Jurkat, Clone E6-1 (cell line): ENCODE data around the gene ZMYND8.
"Not testable (repeated sequence)": the region's sequence is repeated elsewhere in the genome, so short reads cannot be mapped to it uniquely, and the experiment has no call there.

Experiments used
- DNase-seq: peaks from one replicate; pipeline ENCODE4 v3.0.0-alpha.2; 2011; ENCODE audit warnings: low read depth, low spot score
- H3K4me3 ChIP-seq: 2 replicates; pipeline ENCODE4 v1.5.1; 2011; ENCODE audit warnings: mild to moderate bottlenecking, low read length, control low read depth, moderate library complexity

ZMYND8 gene

DNA sequence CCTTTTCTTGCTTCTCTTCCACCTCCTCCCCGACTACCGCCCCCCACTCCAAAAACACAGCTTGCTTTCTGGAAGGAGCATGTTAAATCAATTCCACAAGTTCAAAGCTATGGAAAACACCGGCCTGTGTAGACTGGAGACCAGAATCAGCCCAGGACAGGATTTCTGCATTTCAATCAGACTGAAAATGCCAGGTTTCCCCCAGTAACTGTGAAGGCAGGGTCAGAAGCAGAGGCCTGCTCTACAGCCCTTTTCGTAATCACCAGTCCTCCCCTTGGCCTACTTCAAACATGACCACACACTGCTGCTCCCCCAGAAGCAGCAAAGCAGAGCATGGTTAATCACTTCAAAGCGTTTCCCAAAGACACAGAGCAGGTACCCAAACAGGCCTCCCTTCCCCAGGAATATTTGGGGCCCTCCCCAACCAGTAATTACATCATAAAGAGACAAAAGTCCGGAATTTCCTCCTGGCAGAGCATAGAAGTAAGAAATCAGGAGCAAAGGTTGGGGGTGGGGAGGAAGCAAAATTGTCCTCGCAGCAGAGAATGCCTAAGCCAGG lies 38.4 kb downstream of the ZMYND8 start:
- DNase-seq: no peak
- H3K4me3 ChIP-seq: no peak overlapping the region

GRCh38 chr20:47317127-47317895 lies 39.2 kb downstream of the ZMYND8 start:
- no peak for DNase-seq
- H3K4me3 ChIP-seq: no peak overlapping the region

DNA sequence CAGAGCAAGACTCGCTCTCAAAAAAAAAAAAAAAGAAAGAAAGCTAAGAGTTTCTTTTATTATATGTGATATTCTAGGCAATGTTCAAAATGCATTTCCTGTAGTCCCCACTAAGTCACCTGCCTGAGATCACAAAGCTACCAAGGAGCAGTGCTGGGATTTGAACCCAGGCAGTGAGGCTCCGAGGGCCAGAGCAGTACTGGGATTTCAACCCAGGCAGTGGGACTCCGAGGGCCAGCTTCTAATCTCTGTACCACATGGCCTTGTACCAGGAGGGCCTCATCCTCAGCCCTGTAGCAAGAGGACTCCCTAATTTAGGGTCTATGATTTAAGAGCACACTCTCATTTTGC lies 39.7 kb downstream of the ZMYND8 start:
- DNase-seq: no peak
- H3K4me3 ChIP-seq: no peak overlapping the region

GRCh38 chr20:47315339-47316056 lies 41.0 kb downstream of the ZMYND8 start:
- no peak for DNase-seq
- no peak overlapping the region for H3K4me3 ChIP-seq

DNA sequence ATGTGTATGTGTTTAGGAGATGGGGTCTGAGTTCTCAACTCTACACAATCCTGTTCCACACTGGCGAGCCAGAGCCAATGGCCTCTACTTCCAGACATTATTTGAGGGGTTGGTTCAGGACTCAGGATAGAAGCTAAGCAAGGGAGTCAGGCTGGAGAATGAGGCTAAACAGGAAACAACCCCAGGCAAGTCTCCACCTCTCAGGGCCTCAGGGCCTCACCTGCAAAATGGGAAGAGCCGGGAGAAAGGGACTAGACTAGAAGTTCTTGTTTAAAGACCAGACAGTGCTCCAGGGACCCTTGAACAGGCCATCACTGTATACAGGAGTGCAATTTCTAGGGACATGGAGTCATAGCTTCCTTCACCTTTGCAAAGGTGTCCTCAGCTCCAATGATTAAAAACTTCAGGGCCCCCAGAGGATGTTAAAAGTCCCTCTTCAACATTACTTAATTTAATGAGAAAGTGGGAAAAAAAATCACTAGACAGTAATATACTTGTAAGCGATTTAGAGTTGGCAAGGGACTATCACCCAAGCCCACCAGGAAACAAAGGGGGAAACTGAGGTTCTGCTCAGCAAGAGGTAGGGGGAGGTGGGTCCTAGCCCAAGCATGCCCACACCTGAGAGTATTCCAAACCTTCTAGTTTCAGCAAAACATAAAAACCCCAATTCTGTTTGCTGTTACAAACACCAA lies 41.7 kb downstream of the ZMYND8 start:
- DNase-seq: no peak
- no peak overlapping the region for H3K4me3 ChIP-seq

GRCh38 chr20:47311967-47312681 lies 44.4 kb downstream of the ZMYND8 start:
- no peak overlapping the region for H3K4me3 ChIP-seq
- DNase-seq: no peak

DNA sequence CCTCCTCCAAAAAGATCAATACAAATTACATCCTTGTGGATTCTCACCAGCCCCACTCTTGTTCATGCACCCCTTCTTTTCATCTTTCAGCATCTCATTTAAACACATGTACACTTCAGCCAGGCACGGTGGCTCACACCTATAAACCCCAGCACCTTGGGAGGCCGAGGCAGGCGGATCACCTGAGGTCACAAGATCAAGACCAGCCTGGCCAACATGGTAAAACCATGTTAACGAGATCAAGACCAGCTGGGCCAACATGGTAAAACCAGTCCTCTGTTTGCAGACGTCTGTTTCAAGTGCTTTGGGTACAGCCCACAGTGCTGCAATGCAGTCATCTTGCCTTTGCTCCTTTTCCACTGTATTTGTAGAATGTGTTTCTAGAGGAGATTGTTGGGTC lies 45.3 kb downstream of the ZMYND8 start:
- H3K4me3 ChIP-seq: no peak overlapping the region
- no peak for DNase-seq

GRCh38 chr20:47310729-47311128 lies 45.8 kb downstream of the ZMYND8 start:
- H3K4me3 ChIP-seq: no peak overlapping the region
- no peak for DNase-seq

DNA sequence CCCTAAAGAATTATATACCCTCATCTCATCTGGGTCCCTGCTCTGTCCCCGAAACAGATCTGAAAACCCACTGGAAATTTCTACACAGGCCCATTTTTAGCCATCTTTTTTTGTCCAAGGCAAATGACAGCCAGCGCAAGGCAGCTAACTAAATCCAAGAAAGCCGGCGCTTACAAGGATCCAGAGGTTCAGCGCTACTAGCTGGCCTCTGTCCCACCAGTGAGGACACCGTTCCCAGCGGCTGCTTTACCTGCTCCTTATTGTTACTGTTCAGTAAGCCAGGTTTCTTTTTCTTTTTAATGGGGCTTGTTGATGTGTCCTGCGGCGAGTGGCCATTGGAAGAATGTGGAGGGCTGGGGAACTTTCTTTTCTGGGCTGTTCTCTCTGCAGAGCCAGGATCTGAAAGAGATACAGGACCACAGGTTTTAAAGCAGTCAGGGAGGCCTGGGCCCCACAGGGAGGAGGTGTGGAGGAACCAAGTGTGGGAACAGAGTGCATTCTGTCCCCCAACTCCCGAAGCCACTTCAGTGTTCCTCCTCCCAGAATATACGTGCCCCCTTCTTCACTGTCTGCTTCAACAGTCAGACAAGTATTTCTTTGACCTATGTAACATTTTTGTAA lies 46.6 kb downstream of the ZMYND8 start:
- H3K4me3 ChIP-seq: no peak overlapping the region
- no peak for DNase-seq

GRCh38 chr20:47309394-47309793 lies 47.1 kb downstream of the ZMYND8 start:
- no peak overlapping the region for H3K4me3 ChIP-seq
- DNase-seq: no peak

- not testable (repeated sequence) for H3K4me3 ChIP-seq
Observed at GRCh38 chr20:47307569-47307968, 48.9 kb downstream of the ZMYND8 start.

DNA sequence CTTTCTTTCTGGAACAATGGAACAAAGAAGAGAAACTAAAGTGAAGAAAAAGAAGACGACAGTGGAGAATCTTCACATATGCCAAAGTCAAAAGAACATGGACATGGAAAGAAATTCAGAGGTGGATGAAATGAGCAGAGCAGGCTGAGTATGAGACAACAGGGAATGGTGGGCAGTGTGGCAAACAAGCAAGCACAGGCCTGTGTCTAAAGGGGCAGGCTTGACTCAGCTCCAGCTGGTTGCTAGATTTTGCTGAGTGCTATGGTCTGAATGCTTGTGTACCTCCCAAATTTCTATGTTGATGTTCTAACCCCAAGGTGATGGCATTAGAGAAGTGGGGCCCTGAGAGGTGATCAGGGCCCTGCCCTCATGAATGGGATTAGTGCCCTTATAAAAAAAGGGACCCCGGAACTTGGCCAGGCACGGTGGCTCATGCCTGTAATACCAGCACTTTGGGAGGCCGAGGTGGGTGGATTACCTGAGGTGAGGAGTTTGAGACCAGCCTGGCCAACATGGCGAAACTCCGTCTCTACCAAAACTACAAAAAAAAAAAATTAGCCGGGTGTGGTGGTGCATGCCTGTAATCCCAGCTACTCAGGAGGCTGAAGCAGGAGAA lies 49.6 kb downstream of the ZMYND8 start:
- no peak overlapping the region for H3K4me3 ChIP-seq
- DNase-seq: no peak

More at GRCh38 chr20:47307569-47307968, 48.9 kb downstream of the ZMYND8 start:
- not testable (repeated sequence) for DNase-seq

DNA sequence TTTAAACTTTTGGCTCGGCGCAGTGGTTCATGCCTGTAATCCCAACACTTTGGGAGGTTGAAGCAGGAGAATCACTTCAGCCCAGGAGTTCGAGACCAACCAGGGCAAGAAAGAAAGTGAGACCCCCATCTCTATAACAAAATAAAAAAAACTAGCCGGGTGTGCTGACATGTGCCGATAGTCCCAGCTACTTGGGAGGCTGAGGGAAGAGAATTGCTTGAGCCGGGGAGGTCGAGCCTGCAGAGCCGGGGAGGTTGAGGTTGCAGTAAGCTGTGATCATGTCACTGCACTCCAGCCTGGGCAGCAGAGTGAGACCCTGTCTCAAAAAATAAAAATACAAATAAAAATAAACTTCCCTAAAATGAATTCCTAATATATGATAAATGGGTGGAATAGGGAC lies 50.4 kb downstream of the ZMYND8 start:
- no peak overlapping the region for H3K4me3 ChIP-seq
- no peak for DNase-seq

DNA sequence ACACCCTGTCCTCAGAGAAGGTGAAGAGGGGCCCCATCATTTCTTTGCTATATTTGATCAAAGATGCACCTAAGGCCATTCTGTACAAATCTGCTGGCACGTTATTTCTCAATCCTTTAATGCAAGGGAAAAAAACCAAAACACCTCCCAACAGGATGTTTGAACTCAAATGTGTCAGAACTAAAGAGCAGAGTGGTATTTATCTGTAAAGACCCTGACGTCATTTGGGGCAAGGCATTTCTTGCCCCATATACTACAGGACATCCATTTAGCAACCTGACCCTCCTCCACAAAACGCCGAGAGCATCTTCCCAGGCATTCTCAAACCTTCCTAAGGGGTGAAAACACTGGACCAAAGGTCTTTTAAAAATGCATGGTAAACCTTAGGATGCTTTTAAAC lies 50.8 kb downstream of the ZMYND8 start:
- no peak for DNase-seq
- H3K4me3 ChIP-seq: no peak overlapping the region

GRCh38 chr20:47304287-47304686 lies 52.2 kb downstream of the ZMYND8 start:
- no peak overlapping the region for H3K4me3 ChIP-seq
- DNase-seq: no peak

DNA sequence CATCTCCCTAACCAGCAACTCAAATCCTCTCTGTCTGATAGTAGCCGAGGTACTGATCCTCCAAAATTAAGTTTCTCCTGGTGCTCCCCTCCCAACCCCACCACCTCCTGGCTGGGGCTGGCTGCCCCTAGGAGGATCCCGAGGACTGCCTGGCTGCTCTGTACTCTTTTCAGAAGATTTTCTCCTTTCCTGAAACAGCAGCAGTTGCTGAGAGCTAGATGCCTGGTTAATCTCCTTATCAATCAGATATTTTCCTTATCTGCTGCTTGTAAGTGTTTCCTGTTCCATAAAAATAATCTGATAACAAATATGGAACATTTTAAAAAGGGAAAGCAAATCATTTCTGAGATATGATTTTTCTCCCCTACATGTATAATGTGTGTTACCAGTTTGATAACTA lies 52.8 kb downstream of the ZMYND8 start:
- no peak overlapping the region for H3K4me3 ChIP-seq
- no peak for DNase-seq

- no peak for DNase-seq
- H3K4me3 ChIP-seq: no peak overlapping the region
Observed at GRCh38 chr20:47300071-47300470, 56.4 kb downstream of the ZMYND8 start.

DNA sequence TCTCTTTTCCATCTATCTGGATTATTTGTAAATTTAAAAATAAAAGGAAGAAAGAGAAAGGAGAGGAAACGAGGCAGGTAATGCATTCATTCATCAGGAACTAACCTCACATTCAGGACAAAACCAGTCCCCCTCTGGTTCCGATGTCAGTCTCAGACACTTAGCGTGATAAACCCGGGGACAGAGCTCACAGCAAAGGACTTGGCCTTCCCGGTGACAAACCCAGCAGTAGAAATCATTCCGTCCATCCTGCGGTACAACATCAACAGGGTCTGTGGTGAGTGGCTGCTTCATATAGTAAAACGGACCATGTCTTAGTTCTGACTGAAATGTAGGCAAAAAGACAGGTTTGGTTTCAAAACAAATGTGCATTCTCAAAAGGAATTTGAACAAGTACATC lies 57.9 kb downstream of the ZMYND8 start:
- no peak for DNase-seq

GRCh38 chr20:47297746-47298145 lies 58.8 kb downstream of the ZMYND8 start:
- DNase-seq: no peak
- H3K4me3 ChIP-seq: no peak overlapping the region

More for the DNA sequence above, 57.9 kb downstream of the ZMYND8 start:
- H3K4me3 ChIP-seq: no peak overlapping the region
